Suprapubic skin (tissue), 4 donors: ENCODE measurements around the gene EFHD2. TPM values are rescaled to one million over a fixed set of nuclear protein-coding genes. Genes with fewer than 3 reads are reported as not detected.

Source experiments
- DNase-seq, 2 donors: peaks; one replicate each; pipeline ENCODE4 v3.0.0-alpha.2; 2019; ENCODE audit warnings: low spot score in 2 of 2
- H3K27ac ChIP-seq: fragments of 200-600 bp; sonication (generic); one replicate; pipeline ENCODE4 v1.5.1; 2019
- H3K27me3 ChIP-seq: fragments of 200-600 bp; sonication (generic); one replicate; pipeline ENCODE4 v1.5.1; 2019
- H3K36me3 ChIP-seq: fragments of 200-600 bp; sonication (generic); one replicate; pipeline ENCODE4 v1.5.1; 2019
- H3K4me1 ChIP-seq: fragments of 200-600 bp; sonication (generic); one replicate; pipeline ENCODE4 v1.5.1; 2019
- H3K4me3 ChIP-seq: fragments of 200-600 bp; sonication (generic); one replicate; pipeline ENCODE4 v1.5.1; 2019; ENCODE audit warnings: mild to moderate bottlenecking
- H3K9me3 ChIP-seq: fragments of 200-600 bp; sonication (generic); one replicate; pipeline ENCODE4 v1.5.1; 2019
- CTCF ChIP-seq, 2 donors: fragments of 200-600 bp in 1 of 2; fragments of 450-650 bp in 1 of 2; sonication (generic) in 1 of 2; IDR thresholded peaks; one replicate each; pipeline ENCODE4 v1.5.1; 2016 to 2019; ENCODE audit warnings: antibody characterized with exemption in 2 of 2, mild to moderate bottlenecking in 1 of 2, moderate library complexity in 1 of 2
- EP300 ChIP-seq: sonication (generic); formaldehyde crosslinking; IDR thresholded peaks from one replicate; pipeline ENCODE4 v1.6.1; 2017; ENCODE audit warnings: antibody characterized with exemption
- POLR2A ChIP-seq, 2 donors: fragments of 450-650 bp; IDR thresholded peaks; one replicate each; pipeline ENCODE4 v1.6.1; 2017; ENCODE audit warnings: antibody characterized with exemption in 2 of 2, mild to moderate bottlenecking in 2 of 2, moderate library complexity in 2 of 2
- POLR2AphosphoS5 ChIP-seq, 3 donors: sonication (generic); formaldehyde crosslinking; IDR thresholded peaks; one replicate each; pipeline ENCODE4 v1.6.1; 2017; ENCODE audit warnings: antibody characterized with exemption in 3 of 3
- WGBS: methylation state at CpG from one replicate; pipeline ENCODE4 v1.1.5; 2018; 5-methylcytosine and 5-hydroxymethylcytosine counted together
- total RNA-seq, 4 donors: library from RNA; depleted of rRNA; stranded (reverse); fragments of >200 nt; gene quantifications; one replicate each; pipeline ENCODE4 v1.1.0, GENCODE V29; 2016

Gene EFHD2
- total RNA-seq, 4 donors from 2014 or later: 43.5 to 54.4 (median 49.9) TPM

GRCh38 chr1:15476927-15477326 lies 67.2 kb downstream of the EFHD2 start:
- Histone ChIP-seq H3K27ac (no peak overlapping the region), H3K27me3 (no peaks in the 10 kb centered on the region), H3K4me3 (no peak overlapping the region), H3K4me1 (no peaks in the 10 kb centered on the region), H3K9me3 (no peaks in the 10 kb centered on the region), H3K36me3 (no peaks in the 10 kb centered on the region)
- DNase-seq: no peak
- no peak for TF ChIP-seq CTCF (IDR thresholded peaks at IDR 0.05)
- TF ChIP-seq EP300: no peak
- TF ChIP-seq POLR2A (IDR thresholded peaks at IDR 0.05): no peak
- TF ChIP-seq POLR2AphosphoS5 (IDR thresholded peaks at IDR 0.05): no peak
- 93% methylated on average over 3 of the region's 3 CpGs for WGBS

- 92% methylated on average over 5 of the region's 5 CpGs for WGBS
- Histone ChIP-seq H3K36me3 (no peaks in the 10 kb centered on the region), H3K27me3 (no peaks in the 10 kb centered on the region), H3K27ac (no peak overlapping the region), H3K4me1 (no peaks in the 10 kb centered on the region), H3K9me3 (no peaks in the 10 kb centered on the region), H3K4me3 (no peak overlapping the region)
- TF ChIP-seq POLR2A (IDR thresholded peaks at IDR 0.05): no peak
- no peak for TF ChIP-seq EP300
- no peak for TF ChIP-seq POLR2AphosphoS5 (IDR thresholded peaks at IDR 0.05)
- no peak for TF ChIP-seq CTCF (IDR thresholded peaks at IDR 0.05)
- no peak for DNase-seq
These were observed 68.0 kb downstream of the EFHD2 start for GRCh38 chr1:15477646-15478212.

Other genes starting within 250 kb of the EFHD2 start
- gene FHAD1, start 162.7 kb upstream of the EFHD2 start, total RNA-seq: 1 to 10 TPM in 1 of 4 donors, not detected in 3; 1.6 TPM
- 1 to 10 TPM in 2 of 4 donors, not detected in 2; 1.5 to 2.3 TPM for gene CTRC, start 28.6 kb downstream of the EFHD2 start, total RNA-seq
- not detected for gene CELA2A, start 46.8 kb downstream of the EFHD2 start, total RNA-seq
- gene CELA2B, start 66.2 kb downstream of the EFHD2 start, total RNA-seq: not detected
- gene CASP9, start 114.3 kb downstream of the EFHD2 start, total RNA-seq: 10 to 100 TPM in 2 of 4 donors, 1 to 10 TPM in 2; 7.0 to 12.6 (median 9.7) TPM
- 10 to 100 TPM; 17.2 to 24.8 (median 19.7) TPM for gene DNAJC16, start 117.0 kb downstream of the EFHD2 start, total RNA-seq
- under 1 TPM in 1 of 4 donors, not detected in 3; 0.72 TPM for gene AGMAT, start 175.2 kb downstream of the EFHD2 start, total RNA-seq
- gene DDI2, start 207.6 kb downstream of the EFHD2 start, total RNA-seq: 10 to 100 TPM; 33.2 to 90.0 (median 39.9) TPM